Loucy (cell line): Measurements from ENCODE around the gene CCNYL1.

Source experiments
- H2AFZ ChIP-seq: fragments of 200-600 bp; sonication (generic); 2 replicates; pipeline ENCODE4 v1.6.0; 2016; ENCODE audit warnings: antibody characterized with exemption, mild to moderate bottlenecking, low read length, moderate library complexity
- H3F3A ChIP-seq: fragments of 200-600 bp; 2 replicates; pipeline ENCODE4 v1.6.0; 2016; ENCODE audit warnings: antibody characterized with exemption, low read depth, mild to moderate bottlenecking
- H3K27me3 ChIP-seq: fragments of 200-600 bp; sonication (generic); 2 replicates; pipeline ENCODE4 v1.6.1; 2014; ENCODE audit warnings: low read length, mild to moderate bottlenecking; ENCODE audit not compliant: insufficient read depth, poor library complexity, severe bottlenecking
- H3K36me3 ChIP-seq: fragments of 200-600 bp; sonication (generic); 2 replicates; pipeline ENCODE4 v1.6.1; 2016; ENCODE audit warnings: low read length; ENCODE audit not compliant: insufficient read depth
- H3K4me1 ChIP-seq: fragments of 200-600 bp; sonication (generic); 2 replicates; pipeline ENCODE4 v1.5.1; 2014; ENCODE audit warnings: low read length, mild to moderate bottlenecking; ENCODE audit not compliant: insufficient read depth, poor library complexity, severe bottlenecking
- H3K4me2 ChIP-seq: fragments of 200-600 bp; sonication (generic); 2 replicates; pipeline ENCODE4 v1.6.0; 2014; ENCODE audit warnings: antibody characterized with exemption, low read length, low read depth, mild to moderate bottlenecking; ENCODE audit not compliant: poor library complexity, severe bottlenecking
- H3K4me3 ChIP-seq: fragments of 200-600 bp; sonication (generic); 2 replicates; pipeline ENCODE4 v1.5.1; 2014; ENCODE audit warnings: low read length, mild to moderate bottlenecking, mixed read lengths; ENCODE audit not compliant: poor library complexity, severe bottlenecking
- H3K79me2 ChIP-seq: fragments of 200-600 bp; sonication (generic); 2 replicates; pipeline ENCODE4 v1.6.1; 2014; ENCODE audit warnings: low read length; ENCODE audit not compliant: insufficient read depth
- H3K9ac ChIP-seq: fragments of 200-600 bp; sonication (generic); 2 replicates; pipeline ENCODE4 v1.6.0; 2014; ENCODE audit warnings: mild to moderate bottlenecking, low read depth, low read length, moderate library complexity; ENCODE audit not compliant: poor library complexity, severe bottlenecking
- H3K9me2 ChIP-seq: fragments of 200-600 bp; sonication (generic); replicated peaks from 2 replicates; pipeline ENCODE4 v1.6.1; 2016; ENCODE audit warnings: low read depth, low read length, mixed read lengths
- H3K9me3 ChIP-seq: fragments of 200-600 bp; sonication (generic); 2 replicates; pipeline ENCODE4 v1.6.1; 2014; ENCODE audit warnings: mild to moderate bottlenecking, antibody characterized with exemption, low read length, low read depth; ENCODE audit not compliant: insufficient read depth
- H4K20me1 ChIP-seq: fragments of 200-600 bp; sonication (generic); 2 replicates; pipeline ENCODE4 v1.6.0; 2014; ENCODE audit warnings: antibody characterized with exemption, low read length, mild to moderate bottlenecking; ENCODE audit not compliant: insufficient read depth, poor library complexity, severe bottlenecking
- CTCF ChIP-seq: fragments of 200-600 bp; sonication (generic); conservative IDR thresholded peaks from 2 replicates; pipeline ENCODE4 v1.5.1; 2014; ENCODE audit warnings: mild to moderate bottlenecking, antibody characterized with exemption, low read length
- EZH2phosphoT487 ChIP-seq: fragments of 200-600 bp; IDR thresholded peaks from 2 replicates; pipeline ENCODE4 v1.6.1; 2018; ENCODE audit warnings: antibody characterized with exemption, mild to moderate bottlenecking, moderate library complexity, borderline replicate concordance

CCNYL1 gene

GRCh38 chr2:207784898-207785297 is 73.5 kb downstream of the CCNYL1 start:
- no peaks in the 10 kb centered on the region for H3K79me2 ChIP-seq
- H3K4me1 ChIP-seq, result no peaks in the 10 kb centered on the region
- H3K9ac ChIP-seq, result no peak overlapping the region
- H3K27me3 ChIP-seq, result no peaks in the 10 kb centered on the region
- no peaks in the 10 kb centered on the region for H3K9me2 ChIP-seq
- H3F3A ChIP-seq, result no peaks in the 10 kb centered on the region
- H3K9me3 ChIP-seq, result no peaks in the 10 kb centered on the region
- no peak overlapping the region for H3K4me2 ChIP-seq
- H2AFZ ChIP-seq, result no peak overlapping the region
- H3K4me3 ChIP-seq, result no peak overlapping the region
- no peaks in the 10 kb centered on the region for H4K20me1 ChIP-seq
- H3K36me3 ChIP-seq, result no peaks in the 10 kb centered on the region
- TF ChIP-seq EZH2phosphoT487, result no peak
- TF ChIP-seq CTCF, result no peak

DNA sequence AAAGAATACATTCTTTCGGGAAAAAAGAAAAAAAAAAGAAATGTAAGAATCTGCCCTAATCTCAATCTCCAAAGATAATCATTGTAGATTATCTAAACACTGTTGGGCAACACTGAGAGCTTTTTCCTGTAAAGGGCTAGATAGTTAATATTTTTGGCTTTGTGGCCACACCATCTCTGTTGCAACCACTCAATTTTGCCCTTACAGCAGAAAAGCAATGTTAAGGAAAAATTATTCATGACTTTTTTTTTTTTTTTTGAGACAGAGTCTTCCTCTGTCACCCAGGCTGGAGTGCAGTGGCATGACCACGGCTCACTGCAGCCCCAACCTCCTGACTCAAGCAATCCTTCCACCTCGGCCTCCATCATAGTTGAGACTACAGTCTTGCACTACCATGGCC is 75.6 kb downstream of the CCNYL1 start:
- Histone ChIP-seq H3K9ac (no peak overlapping the region), H3K27me3 (no peaks in the 10 kb centered on the region), H3K4me3 (no peak overlapping the region), H3K9me3 (no peaks in the 10 kb centered on the region), H3F3A (no peaks in the 10 kb centered on the region), H3K4me2 (no peak overlapping the region), H4K20me1 (no peaks in the 10 kb centered on the region), H3K4me1 (no peaks in the 10 kb centered on the region), H3K9me2 (no peaks in the 10 kb centered on the region), H2AFZ (no peak overlapping the region), H3K79me2 (no peaks in the 10 kb centered on the region), H3K36me3 (no peaks in the 10 kb centered on the region)
- TF ChIP-seq EZH2phosphoT487 (no peak), CTCF (no peak)

DNA sequence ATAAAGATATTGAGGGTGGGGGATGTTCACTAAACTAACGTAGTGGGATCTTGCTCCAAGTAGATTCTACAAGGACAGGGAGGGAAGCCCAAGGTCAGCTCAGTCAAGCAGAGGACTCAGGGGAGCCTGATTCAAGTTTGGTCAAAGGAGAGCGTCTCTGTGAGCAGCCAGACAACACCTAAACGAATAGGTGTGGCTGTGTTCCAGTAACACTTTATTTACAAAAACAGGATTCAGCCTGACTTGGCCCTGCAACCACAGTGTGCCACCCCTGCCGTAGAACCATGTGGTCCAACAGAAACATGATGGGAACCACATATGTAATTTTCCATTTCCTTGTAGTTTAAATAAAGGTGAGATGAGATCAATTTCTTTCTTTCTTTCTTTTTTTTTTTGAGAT is 76.4 kb downstream of the CCNYL1 start:
- Histone ChIP-seq H3K79me2 (no peaks in the 10 kb centered on the region), H3K4me1 (peaks cover 6% of the 10 kb centered on the region), H3K4me2 (no peak overlapping the region), H3K9ac (no peak overlapping the region), H3K9me2 (no peaks in the 10 kb centered on the region), H3K9me3 (no peaks in the 10 kb centered on the region), H3F3A (no peaks in the 10 kb centered on the region), H3K27me3 (no peaks in the 10 kb centered on the region), H2AFZ (no peak overlapping the region), H3K36me3 (no peaks in the 10 kb centered on the region), H4K20me1 (no peaks in the 10 kb centered on the region), H3K4me3 (no peak overlapping the region)
- no peak for TF ChIP-seq CTCF
- TF ChIP-seq EZH2phosphoT487, result no peak
